ENCODE results near the gene ATP2B2. TPM values are rescaled to one million over a fixed set of nuclear protein-coding genes. Genes with fewer than 3 reads are reported as not detected.
A peak's percentile ranks its signal among the peaks of the same experiment; 100 is the strongest.

The ATP2B2 gene
- total RNA-seq, 6 experiments from 2014 or later: 25.9 to 45.1 (median 35.1) TPM

DNA sequence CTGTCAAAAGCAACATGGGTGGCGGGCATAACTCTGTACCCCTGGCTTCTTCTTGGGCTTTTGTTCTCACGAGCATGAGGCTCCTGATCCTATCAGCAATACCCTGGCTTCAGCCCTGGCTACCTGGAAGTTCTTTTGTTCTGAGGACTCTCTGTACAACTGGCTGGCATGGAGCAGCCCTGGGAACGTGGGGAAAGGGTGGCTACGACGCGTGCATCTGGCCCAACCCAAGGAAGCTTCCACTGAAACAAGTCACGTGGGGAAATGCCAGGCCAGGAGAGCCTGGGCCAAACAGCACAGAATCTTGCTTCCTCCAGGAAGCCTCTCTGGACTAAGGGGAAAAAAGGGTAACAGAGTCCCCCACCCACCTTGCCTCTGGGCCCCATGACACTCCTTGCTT, 22.7 kb upstream of the ATP2B2 start:
- Histone ChIP-seq H3K27ac (no peak overlapping the region), H3K9me3 (no peaks in the 10 kb centered on the region), H3K27me3 (no peaks in the 10 kb centered on the region), H3K4me1 (no peaks in the 10 kb centered on the region), H3K4me3 (no peak overlapping the region), H3K36me3 (no peaks in the 10 kb centered on the region)
- intact Hi-C loops (cut with DNase I): no loop called here
- DNase-seq: no peak
- ATAC-seq: no peak
- 61% methylated on average over 2 of the region's 7 CpGs for WGBS (ENCODE audit: insufficient coverage, low coverage, low lambda C conversion rate, missing lambda C conversion rate)
- TF ChIP-seq, protein P1, sequence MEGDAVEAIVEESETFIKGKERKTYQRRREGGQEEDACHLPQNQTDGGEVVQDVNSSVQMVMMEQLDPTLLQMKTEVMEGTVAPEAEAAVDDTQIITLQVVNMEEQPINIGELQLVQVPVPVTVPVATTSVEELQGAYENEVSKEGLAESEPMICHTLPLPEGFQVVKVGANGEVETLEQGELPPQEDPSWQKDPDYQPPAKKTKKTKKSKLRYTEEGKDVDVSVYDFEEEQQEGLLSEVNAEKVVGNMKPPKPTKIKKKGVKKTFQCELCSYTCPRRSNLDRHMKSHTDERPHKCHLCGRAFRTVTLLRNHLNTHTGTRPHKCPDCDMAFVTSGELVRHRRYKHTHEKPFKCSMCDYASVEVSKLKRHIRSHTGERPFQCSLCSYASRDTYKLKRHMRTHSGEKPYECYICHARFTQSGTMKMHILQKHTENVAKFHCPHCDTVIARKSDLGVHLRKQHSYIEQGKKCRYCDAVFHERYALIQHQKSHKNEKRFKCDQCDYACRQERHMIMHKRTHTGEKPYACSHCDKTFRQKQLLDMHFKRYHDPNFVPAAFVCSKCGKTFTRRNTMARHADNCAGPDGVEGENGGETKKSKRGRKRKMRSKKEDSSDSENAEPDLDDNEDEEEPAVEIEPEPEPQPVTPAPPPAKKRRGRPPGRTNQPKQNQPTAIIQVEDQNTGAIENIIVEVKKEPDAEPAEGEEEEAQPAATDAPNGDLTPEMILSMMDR (IDR thresholded peaks at IDR 0.05): no peak
- no peak for TF ChIP-seq POLR2A (IDR thresholded peaks at IDR 0.05)

DNA sequence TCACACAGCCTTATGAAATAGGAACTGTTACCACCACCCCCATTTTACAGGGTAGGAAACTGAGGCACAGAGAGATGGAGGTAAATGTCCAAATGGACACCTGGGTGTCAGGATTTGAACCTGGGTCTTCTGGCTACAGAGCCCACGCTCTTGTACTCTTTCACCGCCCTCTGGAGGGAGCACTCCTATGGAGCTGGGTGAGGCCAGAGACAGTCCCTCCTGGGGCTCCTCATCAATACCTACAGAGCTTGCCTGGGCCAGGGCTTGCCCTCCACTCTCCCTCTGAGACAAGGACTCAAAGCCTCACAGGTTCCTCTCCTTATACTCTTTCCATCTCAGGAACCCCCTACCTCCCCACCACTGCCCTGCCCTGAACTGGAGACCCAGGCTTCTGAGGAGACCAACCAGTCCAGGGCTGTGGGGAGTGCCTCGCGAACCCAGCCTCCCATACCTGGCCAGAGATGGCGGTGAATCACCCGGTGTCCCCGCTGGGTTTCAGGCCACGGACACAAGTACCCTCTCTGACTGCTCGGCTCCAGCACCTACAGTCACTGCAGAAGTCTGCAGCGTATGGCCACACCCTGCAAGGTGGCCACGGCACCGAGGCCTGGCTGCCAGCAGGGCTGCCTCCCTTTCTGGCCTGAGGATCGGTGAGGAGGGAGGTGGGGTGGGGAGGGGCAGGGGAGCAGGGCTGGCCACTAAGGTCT, 22.1 kb upstream of the ATP2B2 start:
- H3K4me1 ChIP-seq: no peaks in the 10 kb centered on the region
- H3K27me3 ChIP-seq: no peaks in the 10 kb centered on the region
- DNase-seq (peak in 1 of 3 donors; percentile 31), ATAC-seq (peak in 1 of 4 donors; percentile 14)
- H3K27ac ChIP-seq: no peak overlapping the region
- no peak overlapping the region for H3K4me3 ChIP-seq
- H3K9me3 ChIP-seq: no peaks in the 10 kb centered on the region
- WGBS (ENCODE audit: insufficient coverage, low coverage, low lambda C conversion rate, missing lambda C conversion rate): 67% methylated on average over 5 of the region's 13 CpGs
- H3K36me3 ChIP-seq: no peaks in the 10 kb centered on the region
- intact Hi-C loops (cut with DNase I): no loop called here
- TF ChIP-seq, protein P1 (IDR thresholded peaks at IDR 0.05): no peak
- no peak for TF ChIP-seq POLR2A (IDR thresholded peaks at IDR 0.05)

DNA sequence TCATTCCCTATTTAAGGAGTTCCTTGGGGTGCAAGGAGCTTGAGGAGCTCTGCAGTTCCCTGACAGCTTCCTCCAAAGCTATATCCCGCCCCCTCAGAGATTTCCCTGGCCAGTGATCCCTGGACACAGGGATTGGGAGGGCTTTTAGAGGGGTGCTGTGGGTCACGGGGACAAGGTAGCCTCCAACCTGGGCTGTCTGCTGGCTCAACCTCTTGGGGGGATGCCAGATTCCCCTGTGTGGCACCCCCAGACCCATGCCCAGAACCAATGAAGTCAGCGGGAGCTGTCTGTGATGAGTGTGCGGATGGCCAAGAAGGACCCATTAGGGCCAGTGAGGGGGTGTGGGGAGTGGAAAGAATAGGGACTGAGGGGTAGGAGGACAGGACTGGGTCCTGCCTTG, 21.0 kb upstream of the ATP2B2 start:
- H3K27ac ChIP-seq: no peak overlapping the region
- TF ChIP-seq, protein P1 (IDR thresholded peaks at IDR 0.05): no peak
- no peak for TF ChIP-seq POLR2A (IDR thresholded peaks at IDR 0.05)
- no peaks in the 10 kb centered on the region for H3K4me1 ChIP-seq
- no peaks in the 10 kb centered on the region for H3K9me3 ChIP-seq
- H3K4me3 ChIP-seq: no peak overlapping the region
- peak in 1 of 3 donors; percentile 33 for DNase-seq
- no peaks in the 10 kb centered on the region for H3K27me3 ChIP-seq
- intact Hi-C loops (cut with DNase I): no loop called here
- 83% methylated on average over 2 of the region's 4 CpGs for WGBS (ENCODE audit: insufficient coverage, low coverage, low lambda C conversion rate, missing lambda C conversion rate)
- H3K36me3 ChIP-seq: no peaks in the 10 kb centered on the region
- no peak for ATAC-seq

DNA sequence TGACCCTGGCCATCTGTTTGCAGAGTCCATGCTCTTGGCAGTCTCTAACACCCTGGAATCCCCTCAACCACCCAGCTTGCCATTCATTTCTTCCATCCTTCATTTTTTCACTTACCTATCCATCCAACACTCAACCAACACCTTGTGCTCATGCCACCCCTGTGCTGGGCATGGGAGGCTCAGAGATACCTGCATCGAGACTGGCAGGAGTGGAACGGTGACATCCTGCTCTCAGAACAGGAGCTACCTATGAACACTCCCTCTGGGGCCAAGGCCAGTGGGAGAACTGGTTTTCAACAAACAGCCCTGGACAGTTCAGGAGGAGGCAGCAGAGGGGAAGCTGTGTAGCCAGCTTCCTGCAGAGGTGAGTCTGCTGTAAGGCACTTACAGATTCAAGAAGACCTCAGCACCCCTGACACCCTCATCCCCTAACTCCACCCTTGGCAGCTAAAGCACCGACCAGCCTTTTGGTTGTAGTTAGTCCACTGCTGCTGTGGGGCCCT, 19.5 kb upstream of the ATP2B2 start:
- Histone ChIP-seq H3K27ac (no peak overlapping the region), H3K9me3 (no peaks in the 10 kb centered on the region), H3K4me1 (no peaks in the 10 kb centered on the region), H3K27me3 (no peaks in the 10 kb centered on the region), H3K36me3 (no peaks in the 10 kb centered on the region), H3K4me3 (no peak overlapping the region)
- WGBS (ENCODE audit: insufficient coverage, low coverage, low lambda C conversion rate, missing lambda C conversion rate): 67% methylated on average over 3 of the region's 3 CpGs
- peak in 1 of 3 donors; percentile 22 for DNase-seq
- TF ChIP-seq POLR2A (IDR thresholded peaks at IDR 0.05): no peak
- TF ChIP-seq, protein P1 (IDR thresholded peaks at IDR 0.05): no peak
- intact Hi-C loops (cut with DNase I): no loop called here
- no peak for ATAC-seq

Measured in right lobe of liver (tissue), 6 donors.